HAP-1 (cell line): ENCODE results near the gene CEMIP.

Experiments
- DNase-seq, 2 experiments: peaks; one replicate each; pipeline ENCODE4 v3.0.0-alpha.2; 2016 to 2020; ENCODE audit warnings: low spot score in 2 of 2
- H3K27me3 ChIP-seq: fragments of 250-450 bp; sonication (Bioruptor Pico); 2 replicates; pipeline ENCODE4 v1.5.1; 2020; ENCODE audit warnings: low read depth, mild to moderate bottlenecking, moderate library complexity
- H3K36me3 ChIP-seq: fragments of 250-450 bp; sonication (Bioruptor Pico); replicated peaks from 2 replicates; pipeline ENCODE4 v1.5.1; 2020; ENCODE audit warnings: mild to moderate bottlenecking
- H3K4me1 ChIP-seq: fragments of 250-450 bp; sonication (Bioruptor Pico); 2 replicates; pipeline ENCODE4 v1.5.1; 2020; ENCODE audit warnings: mild to moderate bottlenecking
- H3K4me3 ChIP-seq: fragments of 250-450 bp; sonication (Bioruptor Pico); 2 replicates; pipeline ENCODE4 v1.5.1; 2020; ENCODE audit warnings: mild to moderate bottlenecking, moderate library complexity
- H3K9me3 ChIP-seq: fragments of 250-450 bp; sonication (Bioruptor Pico); 2 replicates; pipeline ENCODE4 v1.5.1; 2020; ENCODE audit warnings: mild to moderate bottlenecking, moderate library complexity
- in situ Hi-C: fragments of 300-500 bp; cut with MboI; formaldehyde crosslinking; loops from 3 replicates; pipeline ENCODE4 v1.14.3; 2020; ENCODE audit warnings: low sequenced_read_pairs, inconsistent platforms, mixed read lengths

Gene CEMIP

GRCh38 chr15:80780416-80781221 is 1.4 kb downstream of the CEMIP start:
- in situ Hi-C loops: no loop called here
- DNase-seq: peak; percentile 20 to 80
- H3K36me3 ChIP-seq: no peaks in the 10 kb centered on the region
- H3K4me3 ChIP-seq: no peak overlapping the region
- peaks cover 39% of the 10 kb centered on the region for H3K27me3 ChIP-seq
- peaks cover 8% of the 10 kb centered on the region for H3K4me1 ChIP-seq
- no peaks in the 10 kb centered on the region for H3K9me3 ChIP-seq

DNA sequence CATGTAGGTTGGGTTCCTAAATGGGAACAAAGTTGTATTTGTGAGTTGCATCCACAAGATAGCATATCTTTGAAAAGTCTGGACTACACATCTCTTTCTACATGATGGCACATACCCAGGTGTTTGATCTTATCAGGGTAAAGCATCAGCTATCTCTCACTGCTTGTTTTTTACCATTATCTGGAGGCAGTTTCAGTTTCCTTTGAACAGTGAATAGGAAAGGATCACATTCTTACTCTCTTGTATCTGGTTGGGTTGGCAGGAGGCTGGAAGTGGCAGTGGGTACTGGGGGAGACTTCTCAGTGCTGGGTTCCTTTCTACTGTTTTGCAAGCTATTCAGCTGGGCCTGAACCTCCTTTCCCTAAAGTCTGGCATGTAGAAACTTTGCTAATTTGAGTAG is 4.1 kb downstream of the CEMIP start:
- Histone ChIP-seq H3K36me3 (no peaks in the 10 kb centered on the region), H3K9me3 (no peaks in the 10 kb centered on the region), H3K4me1 (no peaks in the 10 kb centered on the region; the same call in 1 of the 2 replicates), H3K4me3 (no peak overlapping the region), H3K27me3 (peaks cover 39% of the 10 kb centered on the region)
- no peak for DNase-seq
- in situ Hi-C loops: no loop called here

DNA sequence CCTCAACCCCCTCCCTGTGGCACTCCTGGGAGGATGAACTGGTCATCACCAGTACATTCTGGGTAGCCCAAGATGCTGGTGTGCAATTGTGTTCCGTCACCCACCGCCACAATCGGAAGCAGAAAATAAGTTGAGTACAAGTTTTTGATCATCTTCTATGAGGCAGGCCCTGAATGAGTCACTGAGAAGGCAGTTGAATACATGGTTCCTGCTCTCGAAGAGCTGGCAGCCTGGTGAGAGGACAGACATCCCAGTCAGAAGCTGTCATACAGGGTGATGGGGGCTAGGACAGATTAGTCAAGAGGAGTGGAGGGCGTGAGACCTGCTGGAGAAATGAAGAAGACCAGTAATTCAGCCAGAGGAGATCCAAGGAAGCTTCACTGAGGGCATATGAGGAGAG is 6.2 kb downstream of the CEMIP start:
- no peaks in the 10 kb centered on the region for H3K4me1 ChIP-seq
- H3K36me3 ChIP-seq: no peaks in the 10 kb centered on the region
- DNase-seq: no peak
- peaks cover 31% of the 10 kb centered on the region for H3K27me3 ChIP-seq
- no peaks in the 10 kb centered on the region for H3K9me3 ChIP-seq
- H3K4me3 ChIP-seq: no peak overlapping the region
- in situ Hi-C loops: no loop called here

DNA sequence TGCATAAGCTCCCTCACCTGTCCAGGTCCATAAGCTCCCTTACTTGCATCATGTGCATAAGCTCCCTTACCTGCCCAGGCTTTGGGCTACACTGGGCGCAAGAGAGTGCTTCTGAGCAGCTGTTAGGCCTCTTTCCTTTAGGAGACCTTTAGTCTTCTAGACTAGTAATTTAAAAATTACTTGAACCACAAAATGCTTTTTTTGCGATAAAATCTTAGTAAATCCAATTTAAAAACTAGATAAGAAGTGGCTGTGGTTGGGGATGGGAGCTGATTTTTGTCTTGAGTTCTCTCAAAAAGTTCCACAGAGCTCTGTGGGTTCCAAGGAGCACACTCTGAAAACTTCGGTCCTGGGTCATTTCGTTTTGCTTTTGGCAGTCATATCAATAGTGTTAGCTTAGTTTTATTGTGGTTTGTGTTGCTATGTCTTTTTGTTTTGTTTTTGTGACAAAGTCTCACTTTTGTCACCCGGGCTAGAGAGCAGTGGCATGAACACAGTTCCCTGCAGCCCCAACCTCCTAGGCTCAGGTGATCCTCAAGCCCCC is 6.7 kb downstream of the CEMIP start:
- H3K9me3 ChIP-seq: no peaks in the 10 kb centered on the region
- in situ Hi-C loops: no loop called here
- H3K27me3 ChIP-seq: peaks cover 31% of the 10 kb centered on the region
- no peak for DNase-seq
- H3K36me3 ChIP-seq: no peaks in the 10 kb centered on the region
- H3K4me1 ChIP-seq: no peaks in the 10 kb centered on the region
- no peak overlapping the region for H3K4me3 ChIP-seq

DNA sequence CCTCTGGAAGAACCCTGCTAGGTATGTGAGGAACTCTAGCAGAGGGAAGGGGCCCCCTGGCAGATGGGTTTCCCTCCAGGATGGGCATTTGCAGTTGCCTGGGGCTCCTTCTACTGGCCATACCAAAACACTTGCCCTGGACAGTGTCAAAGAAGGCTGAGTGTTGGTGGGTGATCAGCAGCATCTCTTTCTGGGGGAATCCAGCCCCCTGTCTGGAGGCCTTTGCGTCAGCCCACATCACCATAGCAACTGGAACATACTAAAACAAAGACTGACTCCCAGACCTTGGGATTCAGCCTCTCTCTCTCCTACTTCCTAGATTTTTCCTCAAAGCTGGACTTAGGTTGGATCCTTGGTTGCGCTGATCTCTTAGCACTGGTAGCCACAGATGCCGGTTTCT is 8.1 kb downstream of the CEMIP start:
- no peaks in the 10 kb centered on the region for H3K4me1 ChIP-seq
- no peak for DNase-seq
- H3K36me3 ChIP-seq: no peaks in the 10 kb centered on the region
- peaks cover 30% of the 10 kb centered on the region for H3K27me3 ChIP-seq
- in situ Hi-C loops: no loop called here
- H3K4me3 ChIP-seq: no peak overlapping the region
- H3K9me3 ChIP-seq: no peaks in the 10 kb centered on the region

- no peak for DNase-seq
- no peaks in the 10 kb centered on the region for H3K4me1 ChIP-seq
- in situ Hi-C loops: no loop called here
- H3K9me3 ChIP-seq: no peaks in the 10 kb centered on the region
- no peaks in the 10 kb centered on the region for H3K36me3 ChIP-seq
- H3K4me3 ChIP-seq: no peak overlapping the region
- peaks cover 31% of the 10 kb centered on the region for H3K27me3 ChIP-seq
Observed at GRCh38 chr15:80788536-80788935, 9.4 kb downstream of the CEMIP start.

- in situ Hi-C loops: no loop called here
Observed at GRCh38 chr15:80789296-80789695, 10.1 kb downstream of the CEMIP start.

DNA sequence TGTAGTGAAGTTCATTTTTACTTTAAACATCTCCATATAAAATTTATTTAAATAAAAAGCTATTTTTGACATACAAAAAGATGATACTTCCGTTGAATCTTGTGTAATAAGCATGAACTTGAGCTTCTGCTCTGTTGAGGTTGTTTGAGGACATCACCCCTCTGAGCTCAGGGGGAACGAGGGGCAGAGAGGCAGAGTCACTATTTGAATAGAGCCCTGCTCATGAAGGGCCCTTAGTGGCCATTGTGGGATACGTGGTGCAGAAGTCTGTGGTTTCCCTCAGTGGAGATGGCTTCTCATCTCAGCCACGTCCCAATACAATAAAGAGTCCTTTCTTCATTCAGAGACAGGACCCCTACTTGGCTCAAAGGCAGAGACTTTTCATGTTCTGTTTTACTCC is 10.6 kb downstream of the CEMIP start:
- no peaks in the 10 kb centered on the region for H3K4me1 ChIP-seq
- in situ Hi-C loops: no loop called here
- H3K9me3 ChIP-seq: peaks cover 2% of the 10 kb centered on the region; the same call in 1 of the 2 replicates
- H3K27me3 ChIP-seq: peaks cover 31% of the 10 kb centered on the region
- H3K36me3 ChIP-seq: no peaks in the 10 kb centered on the region
- H3K4me3 ChIP-seq: no peak overlapping the region
- DNase-seq: no peak

More at GRCh38 chr15:80789296-80789695, 10.1 kb downstream of the CEMIP start:
- no peak overlapping the region for H3K4me3 ChIP-seq
- no peaks in the 10 kb centered on the region for H3K36me3 ChIP-seq
- no peaks in the 10 kb centered on the region for H3K4me1 ChIP-seq
- H3K9me3 ChIP-seq: peaks cover 2% of the 10 kb centered on the region; the same call in 1 of the 2 replicates
- H3K27me3 ChIP-seq: peaks cover 31% of the 10 kb centered on the region
- DNase-seq: no peak

GRCh38 chr15:80790236-80790635 is 11.1 kb downstream of the CEMIP start:
- in situ Hi-C loops: no loop called here

GRCh38 chr15:80791004-80791403 is 11.8 kb downstream of the CEMIP start:
- Histone ChIP-seq H3K4me1 (no peaks in the 10 kb centered on the region), H3K9me3 (peaks cover 2% of the 10 kb centered on the region; the same call in 1 of the 2 replicates), H3K36me3 (no peaks in the 10 kb centered on the region), H3K4me3 (no peak overlapping the region), H3K27me3 (peaks cover 31% of the 10 kb centered on the region)
- in situ Hi-C loops: no loop called here
- DNase-seq: no peak

More at GRCh38 chr15:80790236-80790635, 11.1 kb downstream of the CEMIP start:
- H3K4me1 ChIP-seq: no peaks in the 10 kb centered on the region
- peaks cover 31% of the 10 kb centered on the region for H3K27me3 ChIP-seq
- no peak for DNase-seq
- no peaks in the 10 kb centered on the region for H3K36me3 ChIP-seq
- H3K9me3 ChIP-seq: peaks cover 2% of the 10 kb centered on the region; the same call in 1 of the 2 replicates
- H3K4me3 ChIP-seq: no peak overlapping the region

- Histone ChIP-seq H3K4me1 (no peaks in the 10 kb centered on the region), H3K9me3 (peaks cover 2% of the 10 kb centered on the region; the same call in 1 of the 2 replicates), H3K36me3 (no peaks in the 10 kb centered on the region), H3K27me3 (peaks cover 20% of the 10 kb centered on the region), H3K4me3 (no peak overlapping the region)
- DNase-seq: no peak
- in situ Hi-C loops: no loop called here
Observed at GRCh38 chr15:80796407-80796806, 17.2 kb downstream of the CEMIP start.

- H3K4me3 ChIP-seq: no peak overlapping the region
- peaks cover 3% of the 10 kb centered on the region; the same call in 1 of the 2 replicates for H3K27me3 ChIP-seq
- H3K4me1 ChIP-seq: no peaks in the 10 kb centered on the region
- DNase-seq: no peak
- in situ Hi-C loops: no loop called here
- H3K9me3 ChIP-seq: peaks cover 2% of the 10 kb centered on the region; the same call in 1 of the 2 replicates
- no peaks in the 10 kb centered on the region for H3K36me3 ChIP-seq
Observed at GRCh38 chr15:80798911-80799310, 19.7 kb downstream of the CEMIP start.

DNA sequence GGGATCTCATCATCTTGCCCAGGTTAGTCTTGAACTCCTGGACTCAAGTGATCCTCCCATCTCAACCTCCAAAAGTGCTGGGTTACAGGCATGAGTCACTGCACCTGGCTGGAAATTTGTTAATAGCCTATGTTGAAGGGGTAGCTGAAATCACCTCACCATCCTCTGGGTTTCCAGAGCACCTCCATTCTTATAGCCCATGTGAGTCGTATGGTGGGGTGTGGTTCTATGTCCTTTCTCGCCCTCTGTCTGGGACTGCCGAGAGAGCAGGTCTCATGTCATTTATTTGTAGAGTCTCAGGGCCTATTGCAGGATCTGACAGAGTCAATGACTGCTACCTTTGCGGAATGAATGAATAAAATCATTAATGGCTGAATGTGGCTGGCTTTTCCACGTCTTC is 20.9 kb downstream of the CEMIP start:
- Histone ChIP-seq H3K4me3 (no peak overlapping the region), H3K4me1 (no peaks in the 10 kb centered on the region), H3K36me3 (no peaks in the 10 kb centered on the region), H3K27me3 (peaks cover 5% of the 10 kb centered on the region; the same call in 1 of the 2 replicates), H3K9me3 (no peaks in the 10 kb centered on the region)
- in situ Hi-C loops: no loop called here
- DNase-seq: no peak

GRCh38 chr15:80801891-80802680 is 22.9 kb downstream of the CEMIP start:
- Histone ChIP-seq H3K4me3 (no peak overlapping the region), H3K9me3 (no peaks in the 10 kb centered on the region), H3K27me3 (peaks cover 7% of the 10 kb centered on the region; the same call in 1 of the 2 replicates), H3K36me3 (no peaks in the 10 kb centered on the region), H3K4me1 (no peaks in the 10 kb centered on the region)
- DNase-seq: no peak
- in situ Hi-C loops: no loop called here
